ENCODE measurements around the gene SMYD5. TPM values are rescaled to one million over a fixed set of nuclear protein-coding genes. Genes with fewer than 3 reads are reported as not detected.
A peak's percentile ranks its signal among the peaks of the same experiment; 100 is the strongest.

The SMYD5 gene
- total RNA-seq, 1 experiment from 2014 or later, result 28.5 TPM

DNA sequence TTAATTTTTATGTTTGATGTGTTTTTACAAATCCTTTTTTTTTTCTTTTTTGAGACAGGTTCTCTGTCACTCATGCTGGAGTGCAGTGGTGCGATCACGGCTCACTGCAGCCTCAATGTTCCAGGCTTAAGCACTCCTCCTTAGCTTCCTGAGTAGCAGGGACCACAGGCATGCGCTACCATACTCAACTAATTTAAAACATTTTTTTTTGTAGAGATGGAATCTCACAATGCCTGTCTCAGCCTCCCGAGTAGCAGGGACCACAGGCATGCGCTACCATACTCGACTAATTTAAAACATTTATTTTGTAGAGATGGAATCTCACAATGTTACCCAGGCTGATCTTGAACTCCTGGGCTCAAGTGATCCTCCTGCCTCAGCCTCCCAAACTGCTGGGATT, 8.4 kb upstream of the SMYD5 start:
- no peak for DNase-seq (ENCODE audit: low read depth)

DNA sequence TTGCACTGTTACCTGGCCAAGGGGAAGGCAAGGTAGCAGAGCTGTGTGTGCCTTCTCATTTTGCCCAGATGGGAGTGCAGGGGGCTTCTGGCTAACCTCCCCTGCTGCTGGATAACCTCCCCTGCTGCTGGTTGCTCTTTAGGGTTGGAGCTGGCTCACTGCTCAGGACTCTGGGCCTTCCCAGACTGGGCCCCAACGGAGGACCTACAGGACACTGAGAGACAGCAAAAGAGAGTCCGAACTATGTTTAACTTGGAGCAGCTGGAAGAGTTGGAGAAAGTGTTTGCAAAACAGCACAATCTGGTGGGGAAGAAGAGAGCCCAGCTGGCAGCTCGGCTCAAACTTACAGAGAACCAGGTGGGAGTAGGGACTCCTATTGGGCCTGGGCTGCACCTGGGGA, 5.8 kb upstream of the SMYD5 start:
- no peak for DNase-seq (ENCODE audit: low read depth)

DNA sequence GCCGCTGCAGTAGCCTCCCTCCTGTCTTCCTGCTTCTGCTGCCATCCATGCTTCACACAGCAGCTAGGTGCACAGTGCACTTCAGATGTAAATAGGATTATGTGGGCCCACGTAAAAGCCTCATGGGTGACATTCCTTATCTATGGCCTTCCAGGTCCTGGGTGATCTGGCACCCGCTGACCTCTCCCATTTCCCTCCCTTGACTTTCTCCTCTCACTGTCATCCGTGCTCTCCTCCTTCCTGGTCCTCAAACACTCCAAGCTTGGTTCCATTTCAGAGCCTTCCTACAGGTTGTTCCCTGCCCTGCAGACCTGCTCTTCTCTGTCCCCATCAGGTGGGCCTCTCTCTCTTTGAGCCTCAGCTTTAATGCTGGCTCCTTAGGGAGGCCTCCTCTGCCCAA, 4.0 kb upstream of the SMYD5 start:
- DNase-seq (ENCODE audit: low read depth), result no peak

DNA sequence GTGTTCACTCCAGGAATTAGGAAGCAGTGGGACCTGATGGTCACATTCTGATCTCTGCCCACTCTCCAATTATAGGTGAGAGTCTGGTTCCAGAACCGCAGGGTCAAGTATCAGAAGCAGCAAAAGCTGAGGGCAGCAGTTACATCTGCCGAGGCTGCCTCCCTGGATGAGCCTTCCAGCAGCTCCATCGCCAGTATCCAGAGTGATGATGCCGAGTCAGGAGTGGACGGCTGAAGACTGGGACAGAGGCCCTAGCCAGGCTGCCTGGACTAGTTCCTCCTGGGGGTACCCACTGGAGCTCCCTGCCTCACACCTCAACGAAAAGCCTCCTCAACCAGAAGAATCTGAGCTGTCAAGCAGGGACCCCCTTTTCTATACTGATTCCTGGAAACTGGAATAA, 3.3 kb upstream of the SMYD5 start:
- DNase-seq (ENCODE audit: low read depth), result no peak

DNA sequence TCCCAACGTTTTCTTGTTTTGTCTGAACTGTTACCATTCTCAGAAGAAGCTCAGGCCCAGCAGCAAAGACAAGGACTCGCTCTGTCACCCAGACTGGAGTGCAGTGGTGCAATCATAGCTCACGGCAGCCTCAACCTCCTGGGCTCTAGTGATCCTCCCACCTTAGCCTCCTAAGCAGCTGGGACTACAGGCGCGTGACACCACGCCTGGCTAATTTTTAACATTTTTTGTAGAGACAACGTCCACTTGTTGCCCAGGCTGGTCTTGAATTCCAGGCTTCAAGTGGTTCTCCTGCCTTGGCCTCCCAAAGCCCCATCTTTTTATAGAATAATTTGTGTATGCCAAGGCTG, 2.0 kb upstream of the SMYD5 start:
- DNase-seq (ENCODE audit: low read depth), result no peak

DNA sequence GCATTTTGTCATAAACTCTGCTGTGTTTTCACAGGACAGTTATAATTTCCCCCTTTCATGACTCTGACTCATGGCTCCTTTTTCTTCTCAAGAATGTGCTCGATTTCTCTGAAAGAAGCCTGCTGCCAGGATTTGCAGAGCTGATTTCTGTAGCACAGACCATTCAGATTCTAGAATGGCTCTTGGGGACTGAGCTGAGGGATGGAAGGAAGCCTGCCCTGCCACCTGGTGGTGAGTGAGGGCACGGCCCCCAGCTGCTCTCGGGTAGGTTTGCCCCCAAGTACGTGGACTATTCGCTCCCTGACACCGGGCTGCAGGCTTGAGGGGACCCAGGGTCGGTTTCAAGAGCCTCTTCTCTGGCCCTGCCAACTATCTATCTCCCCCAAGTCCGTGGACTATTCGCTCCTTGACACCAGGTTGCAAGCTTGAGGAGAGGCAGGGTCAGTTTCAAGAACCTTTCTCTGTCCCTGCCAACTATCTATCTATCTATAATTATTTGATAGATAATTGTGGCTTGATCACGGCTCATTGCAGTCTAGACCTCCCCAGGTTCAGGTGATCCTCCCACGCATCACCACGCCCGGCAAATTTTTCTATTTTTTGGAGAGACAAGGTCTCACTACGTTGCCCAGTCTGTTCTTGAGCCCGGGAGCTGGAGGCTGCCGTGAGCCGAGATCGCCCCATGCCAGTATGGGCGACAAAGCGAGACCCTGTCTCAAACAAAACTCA, 1.4 kb upstream of the SMYD5 start:
- peak; percentile 73 for DNase-seq (ENCODE audit: low read depth)

DNA sequence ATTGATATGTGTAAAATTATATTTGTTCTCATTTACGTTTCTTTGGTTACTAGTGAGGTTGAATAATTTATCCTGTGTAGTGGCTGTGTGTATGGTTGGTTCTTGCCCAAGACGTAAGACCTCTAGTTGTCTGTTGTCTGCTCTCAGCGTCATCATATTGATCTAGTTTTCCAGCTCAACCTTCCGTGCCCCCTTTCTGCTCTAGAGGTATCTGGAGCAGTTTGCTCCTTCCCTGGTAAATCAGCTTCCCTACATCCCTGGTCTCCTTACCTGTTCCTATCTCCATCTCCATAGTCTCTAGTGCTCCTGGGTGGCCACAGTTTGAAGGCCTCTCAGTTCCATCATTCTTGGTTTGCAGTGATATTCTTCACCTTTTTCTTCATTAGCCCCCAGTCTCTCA, 1.2 kb downstream of the SMYD5 start:
- no peak for DNase-seq (ENCODE audit: low read depth)

DNA sequence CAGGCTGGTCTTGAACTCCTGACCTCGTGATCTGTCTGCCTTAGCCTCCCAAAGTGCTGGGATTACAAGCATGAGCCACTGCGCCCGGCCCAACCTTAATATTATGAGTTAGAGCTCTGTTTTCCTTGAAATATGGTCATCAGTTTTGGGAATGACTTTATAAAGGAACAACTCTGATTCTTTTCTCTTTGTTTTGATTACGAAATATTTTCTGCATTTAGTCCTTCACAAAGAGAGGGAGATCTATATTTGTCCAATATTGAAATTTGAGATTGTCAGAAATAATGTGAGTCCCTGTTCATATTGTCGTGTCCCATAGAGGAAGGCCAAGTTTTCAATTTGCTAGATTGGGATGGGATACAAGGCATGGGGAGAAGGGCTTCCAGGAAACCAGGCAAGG, 3.1 kb downstream of the SMYD5 start:
- DNase-seq (ENCODE audit: low read depth), result no peak

DNA sequence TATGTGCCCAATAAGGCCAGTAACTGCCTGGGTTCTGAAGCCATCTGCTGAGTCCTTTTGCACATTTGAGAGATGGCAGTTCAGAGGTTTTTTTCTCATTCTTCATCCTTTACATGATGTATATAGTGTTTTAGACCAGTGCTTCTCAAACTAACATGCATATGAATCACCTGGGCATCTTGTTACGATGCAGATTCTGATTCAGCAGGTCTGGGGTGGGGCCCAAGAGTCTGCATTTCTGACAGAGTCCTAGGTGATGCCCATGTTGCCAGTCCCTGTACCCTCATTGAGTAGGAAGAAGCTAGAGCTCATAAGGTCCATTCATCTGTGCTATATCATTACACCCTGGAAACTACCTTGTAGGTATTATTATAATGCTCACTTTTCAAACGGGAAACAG, 3.8 kb downstream of the SMYD5 start:
- no peak for DNase-seq (ENCODE audit: low read depth)

DNA sequence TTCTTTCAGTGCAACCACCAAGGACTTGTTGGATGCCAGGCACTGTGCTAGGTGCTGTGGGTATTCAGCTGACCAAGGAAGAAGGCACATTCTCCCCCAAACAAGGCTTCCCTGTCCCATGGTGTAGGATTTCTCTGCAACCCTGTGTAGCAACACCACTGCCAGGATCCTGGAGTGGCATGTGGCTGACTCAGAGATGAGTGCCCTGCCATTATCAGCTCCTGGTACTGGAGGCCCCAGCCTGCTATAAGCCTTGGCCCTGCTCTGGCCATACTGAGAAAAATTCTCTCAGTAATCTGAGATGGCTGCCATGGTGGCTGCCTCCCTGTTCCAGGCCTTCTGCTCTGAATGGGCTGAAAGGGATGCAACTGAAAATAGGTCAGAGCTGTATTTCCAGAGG, 4.3 kb downstream of the SMYD5 start:
- DNase-seq (ENCODE audit: low read depth), result peak; percentile 76

DNA sequence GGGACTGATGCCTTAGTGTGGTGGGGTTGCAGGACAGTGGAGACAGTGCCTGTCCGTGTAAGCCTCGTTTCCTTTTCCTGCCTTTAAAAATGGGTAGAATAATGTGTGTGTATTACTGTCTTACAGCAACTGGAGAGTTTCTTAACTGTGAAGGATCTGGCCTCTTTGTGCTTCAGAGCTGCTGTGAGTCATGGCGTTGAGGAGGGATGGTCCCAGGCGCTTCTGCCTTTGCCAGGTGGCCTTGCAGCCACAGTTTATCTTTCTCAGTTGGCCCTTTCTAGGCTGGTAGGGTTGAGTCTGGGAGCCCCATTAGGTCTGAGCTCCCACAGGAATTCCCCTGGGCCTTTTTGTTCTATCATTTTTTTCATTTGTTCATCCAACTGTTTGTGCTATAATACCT, 9.8 kb downstream of the SMYD5 start:
- DNase-seq (ENCODE audit: low read depth), result no peak

DNA sequence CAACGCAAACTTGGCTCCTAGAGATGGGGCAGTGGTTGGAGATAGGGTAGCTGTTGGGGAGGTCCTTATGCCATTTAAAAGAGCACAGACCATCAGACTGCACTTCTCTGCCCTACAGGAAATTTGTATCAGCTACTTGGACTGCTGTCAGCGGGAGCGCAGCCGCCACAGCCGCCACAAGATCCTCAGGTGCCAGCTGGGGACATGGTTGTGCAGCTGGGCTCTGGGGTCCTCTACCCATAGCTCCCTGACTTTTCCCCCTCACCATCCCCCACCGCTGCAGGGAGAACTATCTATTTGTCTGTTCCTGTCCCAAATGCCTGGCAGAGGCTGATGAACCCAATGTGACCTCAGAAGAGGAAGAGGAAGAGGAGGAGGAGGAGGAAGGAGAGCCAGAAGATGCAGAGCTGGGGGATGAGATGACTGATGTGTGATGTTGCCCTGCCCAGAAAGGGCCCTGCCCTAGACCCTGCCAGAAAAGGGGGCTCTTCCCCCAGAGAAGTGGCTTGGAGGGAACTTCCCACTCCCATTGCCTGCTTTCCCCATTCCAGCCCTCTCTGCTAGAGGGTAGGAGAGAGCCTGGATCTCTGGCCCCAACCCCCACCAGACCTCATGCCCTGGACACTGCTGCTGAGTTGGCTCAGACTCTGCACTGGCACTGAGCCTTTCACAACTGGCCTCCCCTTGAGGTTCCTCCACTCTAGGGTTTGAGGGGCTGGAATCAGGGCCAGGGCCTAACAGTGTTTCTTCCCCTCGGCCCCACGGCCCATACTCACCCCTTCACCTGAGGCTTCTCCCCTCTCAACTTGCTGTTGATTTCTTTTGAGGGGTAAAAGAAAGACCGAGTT, 11.7 kb downstream of the SMYD5 start:
- no peak for DNase-seq (ENCODE audit: low read depth)

DNA sequence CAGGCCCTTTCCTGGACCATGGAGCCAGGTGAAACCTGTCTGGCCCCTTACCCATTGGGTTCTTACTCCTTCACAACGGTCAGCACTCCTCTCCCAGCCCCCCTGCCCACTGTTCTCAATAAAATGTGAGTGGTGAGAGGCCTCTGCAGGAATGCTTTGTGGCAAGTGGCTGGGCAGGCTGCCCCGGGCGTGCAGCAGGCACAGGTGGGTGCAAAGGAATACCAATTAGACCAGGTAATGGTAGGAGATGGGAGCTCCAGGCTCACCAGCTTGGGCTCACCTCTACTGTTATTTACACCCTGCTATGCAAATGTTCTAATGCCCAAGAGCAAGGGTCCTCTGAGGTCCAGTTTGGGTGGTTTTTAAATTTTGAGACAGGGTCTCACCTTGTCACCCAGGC, 13.0 kb downstream of the SMYD5 start:
- no peak for DNase-seq (ENCODE audit: low read depth)

DNA sequence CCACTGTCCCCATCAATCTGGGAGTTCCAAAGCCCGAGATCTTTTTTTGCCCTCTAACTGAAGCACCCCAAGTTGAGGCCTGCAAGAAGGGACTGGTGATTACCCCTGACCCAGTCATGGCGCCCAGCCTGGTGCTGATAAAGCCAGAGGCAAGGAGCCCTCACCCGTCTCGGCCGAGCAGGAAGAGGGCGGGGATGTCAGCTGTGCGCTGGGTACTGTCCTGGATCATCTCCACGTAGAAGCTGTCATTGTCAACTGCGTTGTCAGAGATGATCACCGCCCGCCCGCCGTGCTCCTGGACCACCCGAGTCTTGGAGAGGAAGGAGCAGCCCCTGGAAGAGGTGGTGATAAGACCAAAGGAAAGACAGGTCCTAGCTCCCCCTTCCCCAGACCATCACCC, 14.6 kb downstream of the SMYD5 start:
- DNase-seq (ENCODE audit: low read depth), result no peak

DNA sequence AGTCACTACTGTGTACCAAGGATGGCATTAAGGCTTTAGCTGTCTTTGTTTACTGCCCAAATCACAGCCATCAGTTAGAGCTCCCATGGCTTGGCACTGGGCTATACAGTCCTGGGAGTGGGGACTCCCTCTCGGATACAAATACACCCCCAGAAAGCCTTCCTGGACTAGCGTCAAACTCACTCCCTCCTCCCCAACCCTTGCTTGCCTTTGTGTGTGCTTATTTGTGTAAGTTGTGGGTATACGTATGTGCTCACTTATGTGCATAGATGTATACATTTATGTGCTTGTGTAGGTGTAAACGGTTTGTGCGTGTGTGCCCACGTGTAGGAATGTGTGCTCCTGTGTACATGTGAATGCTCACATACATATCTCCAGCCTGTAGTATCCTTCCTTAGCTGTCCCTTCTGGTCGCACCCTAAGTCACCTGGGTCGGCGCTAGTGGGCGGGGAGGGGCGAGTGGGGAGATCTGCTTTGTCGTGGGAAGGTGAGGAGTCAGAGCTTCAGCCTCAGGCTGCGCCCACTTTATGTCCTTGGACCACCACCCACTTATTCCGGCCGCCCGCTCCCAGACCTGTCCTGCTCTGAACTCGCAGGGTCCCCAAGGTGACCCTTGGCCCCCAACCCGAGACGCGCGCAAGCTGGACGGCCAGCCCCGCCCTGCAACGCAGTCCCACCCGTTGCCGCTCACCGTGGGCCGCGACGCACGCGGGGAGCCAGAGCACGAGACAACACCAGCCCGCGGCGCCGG, 18.5 kb downstream of the SMYD5 start:
- DNase-seq (ENCODE audit: low read depth), result no peak

DNA sequence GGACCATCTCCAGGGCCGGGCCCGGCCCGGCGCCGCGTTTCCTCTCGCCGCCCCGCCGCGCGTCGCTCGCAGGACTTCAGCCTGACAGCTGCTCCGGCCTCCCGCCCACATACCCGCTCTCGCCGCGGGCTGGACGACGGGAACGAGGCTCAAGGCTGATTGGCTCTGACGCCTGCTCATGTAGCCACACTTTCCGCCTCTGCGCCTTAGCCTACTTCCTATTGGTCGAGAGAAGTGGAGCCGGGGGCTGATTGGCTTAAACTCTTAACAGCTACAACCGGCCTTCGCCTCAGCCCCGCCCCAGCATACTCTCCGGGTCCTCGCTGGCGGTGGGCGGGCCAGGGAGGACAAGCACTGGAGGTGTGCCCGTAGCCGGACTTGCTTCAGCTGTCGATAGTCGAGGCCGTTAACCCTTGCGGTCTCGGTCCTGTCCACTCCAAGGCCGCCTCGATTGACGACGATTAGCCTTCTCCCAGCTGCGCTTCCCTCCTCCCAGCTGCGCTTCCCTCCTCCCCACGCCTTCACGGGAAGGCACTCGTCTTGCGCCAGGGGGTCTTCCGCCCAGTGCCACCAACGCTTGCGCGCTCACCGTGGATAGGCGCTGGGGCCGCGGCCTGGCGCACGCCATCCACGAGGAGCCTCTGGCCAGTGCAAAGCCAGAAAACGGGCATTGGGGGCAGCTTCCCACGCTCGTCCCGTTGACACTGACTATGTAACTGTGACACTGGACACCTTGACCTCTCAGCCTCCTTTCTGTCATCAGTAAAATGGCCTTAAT, 19.3 kb downstream of the SMYD5 start, which contains the start of gene PRADC1:
Gene PRADC1, minus strand, starts transcription at position 86 of the 778 bp plus-strand sequence. Its CDS starts 79 bp downstream, at position 7.
- DNase-seq (ENCODE audit: low read depth), result peak; percentile 100

DNA sequence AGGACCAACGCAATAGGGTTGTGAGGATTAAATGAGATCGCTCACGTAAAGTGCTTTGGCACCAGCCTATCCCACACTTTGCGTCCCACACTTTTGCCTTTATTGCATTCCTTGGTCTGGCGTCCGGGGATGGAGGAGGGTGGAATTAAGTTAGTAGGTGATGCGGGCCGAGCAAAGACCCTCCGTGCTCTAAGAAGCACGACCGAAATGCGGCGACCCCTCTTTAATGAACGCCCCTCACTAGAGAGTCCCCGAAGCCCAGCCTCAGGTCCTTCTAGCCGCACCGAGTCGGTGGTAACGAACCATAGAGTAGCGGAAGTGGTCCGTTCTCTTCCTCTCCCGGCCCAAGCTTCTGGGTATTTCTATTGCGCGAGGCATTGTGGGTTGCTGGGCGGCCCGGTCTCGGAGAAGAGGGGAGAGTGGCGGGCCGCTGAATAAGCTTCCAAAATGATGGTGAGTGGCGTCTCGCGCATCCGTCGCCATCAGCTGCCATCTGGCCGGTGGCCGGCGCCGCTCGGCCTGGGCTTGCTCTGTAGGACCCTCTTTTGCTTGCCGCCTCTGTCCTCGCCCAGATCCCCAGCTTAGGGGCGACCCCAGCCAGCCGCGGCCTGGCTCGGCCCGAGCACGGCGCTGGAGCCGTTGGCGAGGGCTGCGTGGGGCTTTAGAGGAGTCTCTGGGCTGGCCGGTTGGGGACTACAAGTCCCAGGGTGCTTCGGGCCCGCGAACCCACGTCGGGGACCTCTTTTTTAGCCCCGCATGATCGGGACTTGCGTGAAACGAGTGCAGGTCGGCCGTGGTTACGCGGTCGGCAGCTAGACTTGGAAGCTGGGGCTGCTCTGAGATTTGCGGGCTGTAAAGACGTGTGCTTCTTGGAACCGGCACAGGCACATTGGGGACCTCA, 20.1 kb downstream of the SMYD5 start, which contains the start of gene CCT7:
Gene CCT7, plus strand, starts transcription at position 377 of the 901 bp plus-strand sequence. Its CDS starts 71 bp downstream, at position 448.
- peak; percentile 92 for DNase-seq (ENCODE audit: low read depth)

DNA sequence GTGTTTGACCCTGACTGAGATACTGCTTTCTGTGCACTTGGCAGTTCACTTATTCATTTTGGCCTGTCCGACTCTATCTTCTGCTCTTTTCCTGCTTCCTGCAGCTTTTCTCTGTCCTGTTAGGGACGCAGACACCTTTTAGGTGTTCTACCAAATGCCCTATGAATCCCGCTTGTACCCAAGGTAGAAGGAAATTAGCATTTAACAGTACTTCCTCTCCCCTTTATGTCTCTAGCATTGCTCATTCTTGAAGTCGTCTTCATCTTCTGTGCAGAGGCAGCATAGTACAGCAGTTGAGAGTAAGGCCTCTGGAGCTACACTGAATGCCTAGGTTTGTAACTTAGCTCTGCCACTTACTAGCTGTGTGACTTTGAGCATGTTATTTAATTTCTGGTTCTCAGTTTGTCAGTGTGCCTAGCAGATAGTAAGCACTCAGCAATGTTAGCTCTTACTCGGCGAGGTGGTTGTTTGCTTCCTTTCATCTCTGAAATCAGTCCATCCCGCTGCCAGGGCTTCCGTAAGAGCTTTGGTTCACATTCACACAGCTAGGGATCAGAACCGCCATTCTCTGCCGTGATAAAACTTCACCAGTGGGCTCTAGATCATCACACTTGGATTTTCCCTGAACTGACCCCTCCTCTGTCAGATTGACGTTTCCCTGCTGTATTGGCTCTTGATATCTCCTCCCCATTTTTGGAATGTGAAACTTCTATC, 21.4 kb downstream of the SMYD5 start:
- no peak for DNase-seq (ENCODE audit: low read depth)

DNA sequence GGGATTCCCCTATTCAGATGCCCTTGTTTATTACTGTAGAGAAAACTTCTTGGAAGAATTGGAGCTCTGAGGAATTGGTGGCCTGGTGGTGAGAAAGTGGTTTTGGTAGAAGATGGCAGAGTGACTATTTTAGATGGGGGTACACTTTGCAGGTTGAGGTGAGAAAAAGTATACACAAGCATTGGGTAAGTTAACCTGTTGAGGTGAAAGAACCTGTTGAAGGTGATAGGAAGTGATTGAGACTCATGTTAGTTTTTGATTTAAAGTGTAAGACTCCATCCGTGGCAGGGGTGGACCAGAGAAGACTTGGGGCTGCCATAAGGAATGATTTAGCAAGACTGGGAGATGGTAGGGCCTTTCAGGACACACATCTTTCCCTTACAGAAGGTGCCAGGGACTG, 23.1 kb downstream of the SMYD5 start:
- no peak for DNase-seq (ENCODE audit: low read depth)

DNA sequence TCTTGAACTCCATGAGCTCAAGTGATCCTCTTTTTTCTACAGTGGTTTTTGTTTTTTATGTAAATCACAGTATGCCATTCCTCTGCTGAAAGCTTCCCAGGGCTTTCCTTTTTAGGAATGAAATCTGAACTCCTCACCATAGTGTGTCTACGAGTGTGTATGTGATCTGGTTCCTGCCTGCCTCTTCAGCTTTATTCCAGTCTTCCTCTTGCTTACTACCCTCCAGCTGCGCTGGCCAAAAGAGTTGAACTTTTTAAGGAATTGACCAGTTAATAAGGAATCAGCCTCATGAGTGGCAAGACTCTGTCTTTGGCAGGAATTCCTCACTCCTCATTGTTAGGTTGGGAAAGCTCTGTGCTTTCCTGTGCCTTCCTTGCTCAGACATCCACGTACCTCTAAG, 24.1 kb downstream of the SMYD5 start:
- DNase-seq (ENCODE audit: low read depth), result no peak
